Cardiac fibroblast (primary cell): ENCODE measurements around the gene NUDCD3.
"Not testable (repeated sequence)": the region's sequence is repeated elsewhere in the genome, so short reads cannot be mapped to it uniquely, and the experiment has no call there.

Experiments used
- DNase-seq, 2 donors: peaks; one replicate each; pipeline versions ENCODE4 v3.0.0 to v3.0.0-alpha.2; 2010; ENCODE audit warnings: low read depth in 2 of 2
- H3K4me3 ChIP-seq, 2 donors: replicated peaks in 1 of 2; 1 replicate in 1 of 2; 2 replicates in 1 of 2; pipeline ENCODE4 v1.5.1; 2011; ENCODE audit warnings: low read depth in 2 of 2, low read length in 2 of 2, mild to moderate bottlenecking in 2 of 2, moderate library complexity in 1 of 2
- TF ChIP-seq, protein P1 (sequence below): IDR thresholded peaks from one replicate; pipeline ENCODE4 v1.5.1; 2011; ENCODE audit warnings: low read depth, mild to moderate bottlenecking, low read length, inconsistent platforms

NUDCD3 gene

GRCh38 chr7:44438816-44439215, 51.6 kb downstream of the NUDCD3 start:
- H3K4me3 ChIP-seq = no peak overlapping the region
- peak in 1 of 2 donors; percentile 14 for DNase-seq
- TF ChIP-seq, protein P1, sequence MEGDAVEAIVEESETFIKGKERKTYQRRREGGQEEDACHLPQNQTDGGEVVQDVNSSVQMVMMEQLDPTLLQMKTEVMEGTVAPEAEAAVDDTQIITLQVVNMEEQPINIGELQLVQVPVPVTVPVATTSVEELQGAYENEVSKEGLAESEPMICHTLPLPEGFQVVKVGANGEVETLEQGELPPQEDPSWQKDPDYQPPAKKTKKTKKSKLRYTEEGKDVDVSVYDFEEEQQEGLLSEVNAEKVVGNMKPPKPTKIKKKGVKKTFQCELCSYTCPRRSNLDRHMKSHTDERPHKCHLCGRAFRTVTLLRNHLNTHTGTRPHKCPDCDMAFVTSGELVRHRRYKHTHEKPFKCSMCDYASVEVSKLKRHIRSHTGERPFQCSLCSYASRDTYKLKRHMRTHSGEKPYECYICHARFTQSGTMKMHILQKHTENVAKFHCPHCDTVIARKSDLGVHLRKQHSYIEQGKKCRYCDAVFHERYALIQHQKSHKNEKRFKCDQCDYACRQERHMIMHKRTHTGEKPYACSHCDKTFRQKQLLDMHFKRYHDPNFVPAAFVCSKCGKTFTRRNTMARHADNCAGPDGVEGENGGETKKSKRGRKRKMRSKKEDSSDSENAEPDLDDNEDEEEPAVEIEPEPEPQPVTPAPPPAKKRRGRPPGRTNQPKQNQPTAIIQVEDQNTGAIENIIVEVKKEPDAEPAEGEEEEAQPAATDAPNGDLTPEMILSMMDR = no peak

GRCh38 chr7:44434201-44434600, 56.3 kb downstream of the NUDCD3 start:
- DNase-seq = peak in 1 of 2 donors; percentile 11
- TF ChIP-seq, protein P1 = no peak
- no peak overlapping the region for H3K4me3 ChIP-seq

DNA sequence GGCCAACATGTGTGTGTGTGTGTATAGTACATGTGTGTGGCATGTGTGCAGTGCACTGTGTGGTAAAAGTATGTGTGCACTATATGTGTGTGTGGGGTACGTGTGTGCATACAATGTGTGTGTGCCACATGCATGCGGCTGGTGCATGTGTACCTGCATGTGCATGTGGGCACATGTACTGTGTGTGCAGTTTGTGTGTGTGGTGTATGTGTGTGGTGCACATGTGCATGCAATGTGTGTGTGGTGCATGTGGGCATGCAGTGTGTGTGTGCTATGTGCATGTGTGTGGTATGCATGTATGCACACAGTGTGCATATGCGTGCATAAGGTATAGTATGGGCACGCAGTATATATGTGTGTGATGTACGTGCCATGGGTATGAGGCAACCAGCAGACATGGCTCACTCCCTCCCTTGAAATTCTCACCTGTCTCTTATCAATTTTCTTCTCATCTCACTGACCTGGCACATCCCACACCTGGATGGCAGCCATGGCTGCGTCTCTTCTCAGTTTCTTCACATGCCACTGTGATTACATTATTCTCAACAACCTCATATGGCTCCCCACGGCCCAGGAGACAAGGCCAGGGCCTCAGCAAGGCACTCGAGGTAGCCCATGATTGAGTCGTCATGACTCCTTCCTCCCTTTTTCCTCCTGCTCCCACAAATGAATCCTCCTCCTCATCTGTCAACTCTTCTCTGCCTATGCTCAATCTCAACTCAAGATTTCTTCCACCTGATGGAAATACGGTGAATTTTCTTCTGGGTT, 57.0 kb downstream of the NUDCD3 start:
- no peak overlapping the region for H3K4me3 ChIP-seq
- no peak for DNase-seq
- TF ChIP-seq, protein P1 = no peak

- no peak for DNase-seq
- TF ChIP-seq, protein P1 = no peak
- H3K4me3 ChIP-seq = no peak overlapping the region
Measured at GRCh38 chr7:44432381-44432977, 58.0 kb downstream of the NUDCD3 start.

- no peak overlapping the region for H3K4me3 ChIP-seq
- TF ChIP-seq, protein P1 = no peak
- DNase-seq = no peak
Measured at GRCh38 chr7:44431091-44431608, 59.3 kb downstream of the NUDCD3 start.

DNA sequence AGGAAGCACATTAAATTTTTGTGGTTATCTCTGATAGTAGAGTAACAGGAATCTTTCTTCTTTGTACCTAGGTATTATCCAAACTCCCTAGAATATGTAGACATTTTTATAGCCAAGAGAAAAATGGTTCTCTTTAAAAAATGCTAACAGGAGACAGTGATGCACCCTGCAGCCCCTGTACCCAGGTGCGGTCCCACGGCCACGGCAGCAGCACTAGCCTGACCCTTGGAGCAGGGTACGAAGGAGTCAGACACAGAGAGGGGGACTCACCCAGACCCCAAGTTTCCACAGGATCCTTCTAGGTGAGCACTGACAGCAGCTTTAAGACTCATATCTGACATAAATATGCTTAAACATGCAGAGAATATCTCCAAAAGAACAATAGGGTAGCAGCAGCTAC, 60.4 kb downstream of the NUDCD3 start:
- TF ChIP-seq, protein P1 = no peak
- no peak for DNase-seq
- H3K4me3 ChIP-seq = no peak overlapping the region

- DNase-seq, H3K4me3 ChIP-seq: not testable (repeated sequence)
Measured at GRCh38 chr7:44424762-44425161, 65.7 kb downstream of the NUDCD3 start.
